HepG2 (cell line): ENCODE results near the gene NOTUM. TPM values are rescaled to one million over a fixed set of nuclear protein-coding genes. Genes with fewer than 3 reads are reported as not detected.

Source experiments
- CHD2 ChIP-seq: IDR thresholded peaks from 2 replicates; pipeline ENCODE4 v1.6.1; 2011; ENCODE audit warnings: low read depth, low read length, improper control_type of control experiment
- FOSL1 ChIP-seq: sonication (generic); formaldehyde crosslinking; IDR thresholded peaks from 2 replicates; pipeline ENCODE4 v1.9.0; 2021; ENCODE audit warnings: missing genetic modification reagents, borderline replicate concordance
- HCFC1 ChIP-seq: fragments of 150-350 bp; IDR thresholded peaks from 2 replicates; pipeline ENCODE4 v1.6.1; 2014; ENCODE audit warnings: low read depth, low read length
- NCOR1 ChIP-seq: fragments of 200-600 bp; sonication (generic); IDR thresholded peaks from 2 replicates; pipeline ENCODE4 v1.7.0; 2017; ENCODE audit warnings: antibody characterized with exemption, low read length, borderline replicate concordance
- ONECUT2 ChIP-seq: sonication (generic); formaldehyde crosslinking; IDR thresholded peaks from 2 replicates; pipeline ENCODE4 v1.4.0; 2020; ENCODE audit warnings: missing genetic modification reagents
- RBFOX2 ChIP-seq: fragments of 200-400 bp; formaldehyde crosslinking; IDR thresholded peaks from 2 replicates; pipeline ENCODE4 v1.6.1; 2017; ENCODE audit warnings: low read depth, mild to moderate bottlenecking, low read length
- SKI ChIP-seq: fragments of 450-650 bp; IDR thresholded peaks from one replicate; pipeline ENCODE4 v1.6.1; 2018; ENCODE audit warnings: mild to moderate bottlenecking; ENCODE audit not compliant: partially characterized antibody
- ZFY ChIP-seq: sonication (generic); formaldehyde crosslinking; IDR thresholded peaks from 2 replicates; pipeline ENCODE4 v1.4.0; 2020; ENCODE audit warnings: missing genetic modification reagents
- ZNF124 ChIP-seq: sonication (generic); formaldehyde crosslinking; IDR thresholded peaks from 2 replicates; pipeline ENCODE4 v1.4.0; 2020; ENCODE audit warnings: missing genetic modification reagents
- ZNF430 ChIP-seq: sonication (generic); formaldehyde crosslinking; IDR thresholded peaks from 2 replicates; pipeline ENCODE4 v1.9.0; 2021; ENCODE audit warnings: mild to moderate bottlenecking, missing genetic modification reagents
- ZNF496 ChIP-seq: sonication (generic); formaldehyde crosslinking; IDR thresholded peaks from 2 replicates; pipeline ENCODE4 v1.8.1; 2023; ENCODE audit warnings: mild to moderate bottlenecking, moderate library complexity, missing genetic modification reagents; ENCODE audit not compliant: insufficient replicate concordance
- ZNF674 ChIP-seq: sonication (generic); formaldehyde crosslinking; IDR thresholded peaks from 2 replicates; pipeline ENCODE4 v1.5.0; 2020; ENCODE audit warnings: low read depth, mild to moderate bottlenecking, missing genetic modification reagents
- ZNF788 ChIP-seq: sonication (generic); formaldehyde crosslinking; IDR thresholded peaks from 2 replicates; pipeline ENCODE4 v1.5.0; 2020; ENCODE audit warnings: mild to moderate bottlenecking, missing genetic modification reagents, borderline replicate concordance
- polyA plus RNA-seq, 8 experiments: library from polyadenylated mRNA; depleted of rRNA in 3 of 8; stranded (reverse) in 7 of 8; unstranded in 1 of 8; fragments of >200 nt; fragmentation: Illumina TruSeq in 4 of 8; extraction: Trizol in 4 of 8; gene quantifications; 2 replicates each; pipeline versions ENCODE4 v1.2.1 to v1.2.3, GENCODE V29; 2011 to 2016; ENCODE audit warnings: low read depth in 4 of 8, missing spikeins in 1 of 8, mixed read lengths in 1 of 8; ENCODE audit not compliant: insufficient read depth in 1 of 8
- total RNA-seq, 5 experiments: library from RNA; depleted of rRNA; stranded (reverse); fragments of >200 nt; fragmentation: Illumina TruSeq; extraction: Trizol; gene quantifications; 2 replicates each; pipeline ENCODE4 v1.2.3, GENCODE V29; 2016; ENCODE audit warnings: low read depth in 1 of 5
- TF ChIP-seq, protein P1 (sequence below): sonication (generic); formaldehyde crosslinking; IDR thresholded peaks from 2 replicates; pipeline ENCODE4 v1.5.1; 2020; ENCODE audit warnings: missing genetic modification reagents, mild to moderate bottlenecking, borderline replicate concordance
- TF ChIP-seq, protein P2 (sequence below): sonication (generic); formaldehyde crosslinking; IDR thresholded peaks from 2 replicates; pipeline ENCODE4 v1.4.0; 2020; ENCODE audit warnings: mild to moderate bottlenecking, missing genetic modification reagents, borderline replicate concordance
- TF ChIP-seq, protein P3 (sequence below): sonication (generic); formaldehyde crosslinking; IDR thresholded peaks from 2 replicates; pipeline ENCODE4 v1.4.0; 2020; ENCODE audit warnings: low read depth, missing genetic modification reagents
- TF ChIP-seq, protein P4 (sequence below): IDR thresholded peaks from 2 replicates; pipeline ENCODE4 v1.6.1; 2016
- TF ChIP-seq, protein P5 (sequence below): sonication (generic); formaldehyde crosslinking; IDR thresholded peaks from 2 replicates; pipeline ENCODE4 v1.5.0; 2020; ENCODE audit warnings: mild to moderate bottlenecking, missing genetic modification reagents, borderline replicate concordance

The NOTUM gene
- total and polyA plus RNA-seq, 2 of the 13 experiments (the other 11 are each of a cell fraction or from before 2014, with no cell fraction given), result 150 to 160 TPM

DNA sequence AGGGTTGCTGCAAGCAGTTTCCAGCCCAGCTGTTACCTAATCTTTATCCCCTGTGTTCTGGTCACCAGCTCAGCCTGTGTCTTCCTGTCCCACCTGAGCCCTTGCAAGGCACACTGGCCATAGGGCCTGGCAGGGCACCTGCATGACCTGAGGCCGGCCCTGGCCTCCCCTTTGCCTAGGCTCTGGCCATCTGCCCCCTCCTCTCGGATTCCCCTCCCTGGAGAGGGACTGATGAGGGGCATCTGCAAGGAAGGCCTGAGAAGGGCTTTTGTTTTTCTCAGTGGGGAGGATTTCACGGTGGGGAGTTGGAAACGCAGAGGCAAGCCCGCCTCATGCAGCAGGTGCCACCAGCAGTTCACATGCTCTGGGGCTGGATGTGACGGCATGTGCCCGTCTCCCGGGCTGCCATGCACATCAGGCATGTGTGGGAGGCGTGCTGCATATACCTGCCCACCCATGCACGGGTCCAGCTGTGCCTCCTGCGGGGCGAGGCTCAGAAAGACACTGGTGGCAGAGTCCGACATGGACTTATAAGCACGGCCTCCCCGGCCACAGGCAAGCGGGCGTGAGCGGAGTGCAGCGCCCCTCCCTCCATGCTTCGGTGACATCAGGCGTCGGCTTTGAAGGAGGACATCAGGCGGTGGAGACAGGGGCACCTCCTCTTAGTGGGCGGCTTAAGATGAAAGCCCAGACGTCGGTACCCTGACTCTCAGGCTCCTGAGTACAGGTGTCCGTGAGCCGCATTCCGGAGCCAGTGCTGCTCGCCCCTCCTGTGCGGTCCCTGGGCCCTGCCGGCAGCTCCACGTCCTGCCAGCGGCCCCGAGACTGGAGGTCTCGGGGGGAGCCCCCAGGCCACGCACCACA lies 33.0 kb upstream of the NOTUM start (continued):
- TF ChIP-seq FOSL1 (no peak), ZNF496 (CRISPR knock-in tag) (no peak), RBFOX2 (no peak), ZFY (CRISPR knock-in tag) (0 out of 2 replicates have a peak, but pooled peaks have one; percentile 56), ONECUT2 (CRISPR knock-in tag) (no peak), ZNF430 (peak; percentile 77), ZNF788 (CRISPR knock-in tag) (peak; percentile 80; the same call in 1 of the 2 replicates), ZNF124 (CRISPR knock-in tag) (no peak), NCOR1 (no peak), HCFC1 (no peak), CHD2 (no peak), SKI (no peak), ZNF674 (CRISPR knock-in tag) (peak; percentile 92; the same call in 1 of the 2 replicates)
- TF ChIP-seq, protein P1, sequence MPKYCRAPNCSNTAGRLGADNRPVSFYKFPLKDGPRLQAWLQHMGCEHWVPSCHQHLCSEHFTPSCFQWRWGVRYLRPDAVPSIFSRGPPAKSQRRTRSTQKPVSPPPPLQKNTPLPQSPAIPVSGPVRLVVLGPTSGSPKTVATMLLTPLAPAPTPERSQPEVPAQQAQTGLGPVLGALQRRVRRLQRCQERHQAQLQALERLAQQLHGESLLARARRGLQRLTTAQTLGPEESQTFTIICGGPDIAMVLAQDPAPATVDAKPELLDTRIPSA, result no peak
- TF ChIP-seq, protein P2, sequence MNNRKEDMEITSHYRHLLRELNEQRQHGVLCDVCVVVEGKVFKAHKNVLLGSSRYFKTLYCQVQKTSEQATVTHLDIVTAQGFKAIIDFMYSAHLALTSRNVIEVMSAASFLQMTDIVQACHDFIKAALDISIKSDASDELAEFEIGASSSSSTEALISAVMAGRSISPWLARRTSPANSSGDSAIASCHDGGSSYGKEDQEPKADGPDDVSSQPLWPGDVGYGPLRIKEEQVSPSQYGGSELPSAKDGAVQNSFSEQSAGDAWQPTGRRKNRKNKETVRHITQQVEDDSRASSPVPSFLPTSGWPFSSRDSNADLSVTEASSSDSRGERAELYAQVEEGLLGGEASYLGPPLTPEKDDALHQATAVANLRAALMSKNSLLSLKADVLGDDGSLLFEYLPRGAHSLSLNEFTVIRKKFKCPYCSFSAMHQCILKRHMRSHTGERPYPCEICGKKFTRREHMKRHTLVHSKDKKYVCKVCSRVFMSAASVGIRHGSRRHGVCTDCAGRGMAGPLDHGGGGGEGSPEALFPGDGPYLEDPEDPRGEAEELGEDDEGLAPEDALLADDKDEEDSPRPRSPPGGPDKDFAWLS, result no peak
- TF ChIP-seq, protein P3, sequence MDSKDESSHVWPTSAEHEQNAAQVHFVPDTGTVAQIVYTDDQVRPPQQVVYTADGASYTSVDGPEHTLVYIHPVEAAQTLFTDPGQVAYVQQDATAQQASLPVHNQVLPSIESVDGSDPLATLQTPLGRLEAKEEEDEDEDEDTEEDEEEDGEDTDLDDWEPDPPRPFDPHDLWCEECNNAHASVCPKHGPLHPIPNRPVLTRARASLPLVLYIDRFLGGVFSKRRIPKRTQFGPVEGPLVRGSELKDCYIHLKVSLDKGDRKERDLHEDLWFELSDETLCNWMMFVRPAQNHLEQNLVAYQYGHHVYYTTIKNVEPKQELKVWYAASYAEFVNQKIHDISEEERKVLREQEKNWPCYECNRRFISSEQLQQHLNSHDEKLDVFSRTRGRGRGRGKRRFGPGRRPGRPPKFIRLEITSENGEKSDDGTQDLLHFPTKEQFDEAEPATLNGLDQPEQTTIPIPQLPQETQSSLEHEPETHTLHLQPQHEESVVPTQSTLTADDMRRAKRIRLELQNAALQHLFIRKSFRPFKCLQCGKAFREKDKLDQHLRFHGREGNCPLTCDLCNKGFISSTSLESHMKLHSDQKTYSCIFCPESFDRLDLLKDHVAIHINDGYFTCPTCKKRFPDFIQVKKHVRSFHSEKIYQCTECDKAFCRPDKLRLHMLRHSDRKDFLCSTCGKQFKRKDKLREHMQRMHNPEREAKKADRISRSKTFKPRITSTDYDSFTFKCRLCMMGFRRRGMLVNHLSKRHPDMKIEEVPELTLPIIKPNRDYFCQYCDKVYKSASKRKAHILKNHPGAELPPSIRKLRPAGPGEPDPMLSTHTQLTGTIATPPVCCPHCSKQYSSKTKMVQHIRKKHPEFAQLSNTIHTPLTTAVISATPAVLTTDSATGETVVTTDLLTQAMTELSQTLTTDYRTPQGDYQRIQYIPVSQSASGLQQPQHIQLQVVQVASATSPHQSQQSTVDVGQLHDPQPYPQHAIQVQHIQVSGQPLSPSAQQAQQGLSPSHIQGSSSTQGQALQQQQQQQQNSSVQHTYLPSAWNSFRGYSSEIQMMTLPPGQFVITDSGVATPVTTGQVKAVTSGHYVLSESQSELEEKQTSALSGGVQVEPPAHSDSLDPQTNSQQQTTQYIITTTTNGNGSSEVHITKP (CRISPR knock-in tag), result no peak
- TF ChIP-seq, protein P4, sequence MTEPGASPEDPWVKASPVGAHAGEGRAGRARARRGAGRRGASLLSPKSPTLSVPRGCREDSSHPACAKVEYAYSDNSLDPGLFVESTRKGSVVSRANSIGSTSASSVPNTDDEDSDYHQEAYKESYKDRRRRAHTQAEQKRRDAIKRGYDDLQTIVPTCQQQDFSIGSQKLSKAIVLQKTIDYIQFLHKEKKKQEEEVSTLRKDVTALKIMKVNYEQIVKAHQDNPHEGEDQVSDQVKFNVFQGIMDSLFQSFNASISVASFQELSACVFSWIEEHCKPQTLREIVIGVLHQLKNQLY (CRISPR knock-in tag), result no peak
- TF ChIP-seq, protein P5, sequence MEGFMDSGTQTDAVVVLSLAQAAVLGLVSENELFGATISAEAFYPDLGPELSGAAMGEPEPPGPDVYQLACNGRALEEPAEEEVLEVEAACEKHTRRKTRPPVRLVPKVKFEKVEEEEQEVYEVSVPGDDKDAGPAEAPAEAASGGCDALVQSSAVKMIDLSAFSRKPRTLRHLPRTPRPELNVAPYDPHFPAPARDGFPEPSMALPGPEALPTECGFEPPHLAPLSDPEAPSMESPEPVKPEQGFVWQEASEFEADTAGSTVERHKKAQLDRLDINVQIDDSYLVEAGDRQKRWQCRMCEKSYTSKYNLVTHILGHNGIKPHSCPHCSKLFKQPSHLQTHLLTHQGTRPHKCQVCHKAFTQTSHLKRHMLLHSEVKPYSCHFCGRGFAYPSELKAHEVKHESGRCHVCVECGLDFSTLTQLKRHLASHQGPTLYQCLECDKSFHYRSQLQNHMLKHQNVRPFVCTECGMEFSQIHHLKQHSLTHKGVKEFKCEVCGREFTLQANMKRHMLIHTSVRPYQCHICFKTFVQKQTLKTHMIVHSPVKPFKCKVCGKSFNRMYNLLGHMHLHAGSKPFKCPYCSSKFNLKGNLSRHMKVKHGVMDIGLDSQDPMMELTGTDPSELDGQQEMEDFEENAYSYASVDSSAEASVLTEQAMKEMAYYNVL (CRISPR knock-in tag), result no peak; the same call in 1 of the 2 replicates
